Measurements from ENCODE around the gene MIPEP.

The MIPEP gene

GRCh38 chr13:23849670-23850069 lies 39.5 kb downstream of the MIPEP start:
- DNase-seq, result no peak

GRCh38 chr13:23848646-23849141 lies 40.5 kb downstream of the MIPEP start:
- DNase-seq, result no peak

DNA sequence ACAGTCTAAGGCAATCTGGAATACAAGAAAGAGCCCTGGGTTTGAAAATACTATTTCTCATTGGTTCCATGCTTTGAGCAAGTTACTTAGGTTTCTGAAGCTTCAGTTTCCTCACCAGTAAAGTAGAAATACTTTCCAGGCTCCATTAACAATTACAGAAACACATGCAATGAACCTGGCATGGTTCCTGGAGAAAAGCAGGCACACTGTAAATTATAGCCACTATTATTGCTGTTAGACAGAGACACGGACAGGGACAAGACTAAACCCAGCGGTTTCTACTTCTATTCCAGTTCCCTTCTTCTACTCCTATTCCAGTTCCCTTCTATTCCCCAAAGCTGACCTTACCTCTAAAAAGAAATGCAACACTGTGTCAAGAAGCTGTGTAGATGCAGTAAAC lies 41.2 kb downstream of the MIPEP start:
- no peak for DNase-seq

GRCh38 chr13:23847497-23847896 lies 41.7 kb downstream of the MIPEP start:
- DNase-seq, result no peak

- DNase-seq, result no peak
Measured at GRCh38 chr13:23845105-23845725, 44.0 kb downstream of the MIPEP start.

GRCh38 chr13:23844132-23844531 lies 45.1 kb downstream of the MIPEP start:
- no peak for DNase-seq

GRCh38 chr13:23843436-23843835 lies 45.8 kb downstream of the MIPEP start:
- DNase-seq, result no peak

GRCh38 chr13:23842406-23842805 lies 46.8 kb downstream of the MIPEP start:
- no peak for DNase-seq

DNA sequence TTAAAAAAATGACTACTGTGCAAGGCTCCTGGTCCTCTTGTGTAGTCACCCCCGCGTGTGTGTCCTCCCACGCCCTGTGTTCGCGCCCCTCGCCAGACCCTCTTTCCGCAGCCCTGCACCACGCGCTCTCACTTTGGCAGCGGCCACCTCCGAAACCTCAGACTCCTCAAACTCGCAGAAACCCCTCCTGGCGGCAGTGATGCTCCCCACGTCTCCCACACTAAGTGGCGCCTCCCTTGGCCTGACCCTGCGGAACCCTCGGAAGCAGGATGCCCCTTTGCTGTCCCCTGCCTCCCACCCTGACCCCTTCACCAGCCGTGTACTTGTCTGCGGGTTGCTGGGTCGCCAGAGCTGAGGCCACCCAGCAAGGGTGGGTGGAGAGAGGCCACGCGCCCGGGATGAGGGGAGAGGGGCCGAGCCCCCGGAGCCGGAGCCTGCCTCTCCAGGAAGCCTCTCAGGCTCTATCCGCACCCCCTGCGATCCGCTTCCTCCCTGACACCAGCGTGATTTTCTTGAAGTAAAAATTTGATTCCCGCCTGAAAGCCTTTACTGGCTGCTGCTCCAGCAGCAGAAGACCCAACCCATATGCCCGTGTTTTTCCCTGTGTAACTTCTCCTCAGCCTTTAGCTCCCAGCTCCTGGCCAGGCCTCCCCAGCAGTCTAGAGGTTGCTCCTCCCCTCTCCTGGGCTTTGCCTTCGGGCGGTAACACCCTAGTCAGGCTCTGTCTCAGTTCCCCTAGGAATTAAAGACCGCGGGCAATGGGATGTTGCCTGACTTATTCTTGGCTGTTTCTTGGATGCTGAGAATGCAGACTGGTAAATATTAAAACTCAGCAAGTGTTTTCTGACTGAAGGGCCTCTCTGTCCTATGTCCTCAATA lies 55.2 kb downstream of the MIPEP start:
- DNase-seq, result no peak

- no peak for DNase-seq
Measured at GRCh38 chr13:23828866-23829265, 60.3 kb downstream of the MIPEP start.

GRCh38 chr13:23828086-23828485 lies 61.1 kb downstream of the MIPEP start:
- DNase-seq, result no peak

GRCh38 chr13:23825179-23825578 lies 64.0 kb downstream of the MIPEP start:
- DNase-seq, result no peak

- DNase-seq, result no peak
Measured at GRCh38 chr13:23824371-23824770, 64.8 kb downstream of the MIPEP start.

GRCh38 chr13:23822252-23822824 lies 66.9 kb downstream of the MIPEP start:
- no peak for DNase-seq

DNA sequence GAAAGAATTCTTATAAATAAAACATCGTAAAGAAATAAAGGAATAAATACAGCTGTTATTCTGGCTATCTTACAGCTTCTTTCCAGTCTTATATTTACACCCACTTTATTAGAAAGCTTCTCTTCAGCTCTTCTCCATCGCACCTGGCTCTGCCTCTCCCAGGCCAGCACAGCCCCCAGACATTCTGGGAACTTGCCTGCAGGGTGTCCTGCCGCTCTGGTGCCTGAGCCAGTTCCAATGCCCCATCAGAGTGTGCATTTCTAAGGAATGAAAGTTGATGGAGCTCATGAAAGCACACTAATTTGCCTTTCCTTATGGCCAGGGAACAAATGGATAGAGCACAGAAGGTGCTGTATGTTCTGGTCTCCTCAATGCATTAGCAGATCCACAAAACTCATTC lies 68.7 kb downstream of the MIPEP start:
- no peak for DNase-seq

DNA sequence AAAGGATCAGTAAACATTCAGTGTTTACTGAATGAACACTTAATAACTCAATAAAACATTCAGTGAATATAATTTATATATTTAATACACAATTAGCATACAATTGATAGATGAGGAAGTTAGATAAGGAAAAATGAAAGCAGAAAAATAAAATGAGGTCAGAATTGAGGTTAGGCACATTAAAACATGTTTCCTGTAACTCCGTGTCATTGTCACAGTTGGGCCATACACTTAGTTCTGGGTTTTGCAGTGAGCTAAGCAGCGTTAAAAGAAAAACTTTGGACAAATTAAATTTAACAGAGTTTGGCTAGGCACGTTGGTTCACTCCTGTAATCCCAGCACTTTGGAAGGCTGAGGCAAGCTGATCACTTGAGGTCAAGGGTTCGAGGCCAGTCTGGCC lies 71.4 kb downstream of the MIPEP start:
- no peak for DNase-seq

DNA sequence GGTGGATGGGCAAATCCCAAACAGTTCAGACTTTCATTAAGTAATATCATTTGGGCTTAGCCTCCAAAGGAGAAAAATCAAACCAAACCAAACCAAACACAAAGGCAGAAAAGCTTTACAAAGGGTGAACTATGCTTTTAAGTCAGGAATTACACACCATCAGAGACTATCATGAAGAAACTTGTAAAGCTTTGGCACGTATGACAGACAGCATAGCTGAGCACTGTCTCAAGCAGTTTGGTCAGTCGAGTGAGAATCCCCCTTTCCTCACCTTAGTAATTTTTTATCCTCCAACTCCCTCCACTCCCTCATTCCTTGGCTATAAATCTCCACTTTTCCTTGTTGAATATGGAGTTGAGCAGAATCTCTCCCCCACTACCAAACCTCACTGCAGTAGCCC lies 72.1 kb downstream of the MIPEP start:
- no peak for DNase-seq

- no peak for DNase-seq
Measured at GRCh38 chr13:23813635-23814034, 75.6 kb downstream of the MIPEP start.

DNA sequence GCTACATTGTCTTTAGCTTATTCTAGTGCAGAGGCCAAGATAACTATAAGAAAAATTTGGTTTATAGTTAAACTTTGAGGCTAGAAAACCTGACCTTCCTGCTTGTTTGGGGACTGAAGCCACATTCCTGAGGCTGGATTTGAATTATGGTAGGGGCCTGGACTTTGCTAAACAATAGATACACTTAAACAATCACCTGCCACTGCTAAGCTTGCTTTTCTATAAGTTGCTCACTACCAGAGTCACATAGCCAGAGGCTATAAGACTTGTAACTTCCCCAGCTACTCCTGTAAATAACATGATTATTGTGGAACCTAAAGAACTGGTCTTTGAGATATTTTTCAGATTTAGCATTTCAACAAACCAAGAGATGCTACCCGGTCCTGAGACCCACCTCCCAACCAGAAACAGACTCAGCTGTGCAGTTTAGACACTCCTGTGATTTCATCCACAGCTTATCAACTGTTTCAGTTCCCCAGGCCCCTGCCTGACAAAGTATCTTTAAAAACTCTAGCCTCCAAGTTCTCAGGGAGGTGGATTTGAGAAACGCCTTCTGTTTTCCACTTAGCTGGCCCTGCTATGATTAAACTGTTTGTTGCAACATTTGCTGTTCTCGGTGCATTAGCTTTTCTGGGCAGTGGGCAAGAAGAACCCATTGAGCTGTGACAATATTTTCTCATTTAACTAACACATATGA lies 77.7 kb downstream of the MIPEP start:
- no peak for DNase-seq

DNA sequence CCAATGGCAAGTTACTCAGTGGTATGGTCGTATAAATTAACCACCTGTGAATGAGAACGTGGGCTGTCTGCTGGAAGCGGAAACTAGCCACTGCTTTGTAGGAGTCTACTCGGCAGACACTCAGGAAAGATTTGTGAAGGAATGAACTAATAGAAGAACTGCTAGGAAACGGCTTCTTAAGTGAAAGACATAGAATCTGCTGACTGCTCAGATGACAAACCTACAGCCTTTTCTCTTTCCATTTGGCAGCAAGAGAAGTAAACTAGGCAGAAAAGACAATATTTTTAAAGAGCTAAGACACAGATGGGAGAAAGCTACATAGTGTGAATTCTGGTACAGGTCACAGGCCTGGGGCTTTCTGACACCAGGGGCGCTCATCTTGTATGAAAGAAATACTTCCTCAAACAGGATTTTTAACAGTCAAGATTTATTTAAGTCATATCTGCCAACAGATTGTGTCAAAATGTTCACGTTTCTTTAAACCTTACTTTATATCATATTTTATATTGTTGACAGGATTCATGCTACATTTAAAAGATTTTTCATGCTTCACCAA lies 78.4 kb downstream of the MIPEP start:
- no peak for DNase-seq

GRCh38 chr13:23808803-23809202 lies 80.4 kb downstream of the MIPEP start:
- DNase-seq, result no peak

GRCh38 chr13:23806874-23807526 lies 82.2 kb downstream of the MIPEP start:
- no peak for DNase-seq
